Osteoblast (primary cell): ENCODE measurements around the gene MLLT11. TPM values are rescaled to one million over a fixed set of nuclear protein-coding genes. Genes with fewer than 3 reads are reported as not detected.

Experiments
- DNase-seq: peaks from one replicate; pipeline ENCODE4 v3.0.0; 2011; ENCODE audit warnings: low spot score, mixed read lengths; ENCODE audit not compliant: insufficient read length; ENCODE audit errors: missing footprints
- H2AFZ ChIP-seq: 2 replicates; pipeline ENCODE4 v1.6.0; 2011; ENCODE audit warnings: mild to moderate bottlenecking, low read length
- H3K27ac ChIP-seq: 2 replicates; pipeline ENCODE4 v1.5.1; 2011; ENCODE audit warnings: mild to moderate bottlenecking, low read depth, low read length, moderate library complexity
- H3K27me3 ChIP-seq: 2 replicates; pipeline ENCODE4 v1.6.0; 2012; ENCODE audit warnings: mild to moderate bottlenecking, control low read depth, inconsistent platforms, low read length, moderate library complexity; ENCODE audit not compliant: insufficient read depth
- H3K36me3 ChIP-seq: 2 replicates; pipeline ENCODE4 v1.5.1; 2011; ENCODE audit warnings: mild to moderate bottlenecking, low read length, control low read depth, moderate library complexity; ENCODE audit not compliant: insufficient read depth
- H3K4me1 ChIP-seq: 2 replicates; pipeline ENCODE4 v1.5.1; 2011; ENCODE audit warnings: mild to moderate bottlenecking, low read length, control low read depth, moderate library complexity; ENCODE audit not compliant: insufficient read depth
- H3K4me2 ChIP-seq: 2 replicates; pipeline ENCODE4 v1.6.0; 2011; ENCODE audit warnings: mild to moderate bottlenecking, low read length; ENCODE audit not compliant: insufficient read depth
- H3K4me3 ChIP-seq: fragments of 200-600 bp; sonication (generic); 3 replicates; pipeline ENCODE4 v1.5.1; 2012; ENCODE audit warnings: mild to moderate bottlenecking, low read length, inconsistent platforms; ENCODE audit not compliant: insufficient read depth
- H3K79me2 ChIP-seq: 2 replicates; pipeline ENCODE4 v1.6.0; 2012; ENCODE audit warnings: mild to moderate bottlenecking, low read length, control low read depth, inconsistent platforms; ENCODE audit not compliant: insufficient read depth
- H3K9me3 ChIP-seq: 2 replicates; pipeline ENCODE4 v1.5.1; 2011; ENCODE audit warnings: low read depth, low read length, control low read depth
- H4K20me1 ChIP-seq: 2 replicates; pipeline ENCODE4 v1.6.0; 2012; ENCODE audit warnings: mild to moderate bottlenecking, low read length, control low read depth; ENCODE audit not compliant: insufficient read depth
- CTCF ChIP-seq: IDR thresholded peaks from 2 replicates; pipeline ENCODE4 v1.5.1; 2011; ENCODE audit warnings: mild to moderate bottlenecking, low read depth, low read length, moderate library complexity; ENCODE audit errors: extremely low read depth
- small RNA-seq: library from RNA; depleted of rRNA; stranded (forward); fragments of <200 nt; gene quantifications from one replicate; pipeline ENCODE3, GENCODE V24; 2012
- total RNA-seq: library from RNA; depleted of rRNA; stranded (reverse); fragments of >200 nt; gene quantifications from 2 replicates; pipeline ENCODE4 v1.2.3, GENCODE V29; 2012

MLLT11 gene
- total RNA-seq, 1 donor = 1.4 TPM

DNA sequence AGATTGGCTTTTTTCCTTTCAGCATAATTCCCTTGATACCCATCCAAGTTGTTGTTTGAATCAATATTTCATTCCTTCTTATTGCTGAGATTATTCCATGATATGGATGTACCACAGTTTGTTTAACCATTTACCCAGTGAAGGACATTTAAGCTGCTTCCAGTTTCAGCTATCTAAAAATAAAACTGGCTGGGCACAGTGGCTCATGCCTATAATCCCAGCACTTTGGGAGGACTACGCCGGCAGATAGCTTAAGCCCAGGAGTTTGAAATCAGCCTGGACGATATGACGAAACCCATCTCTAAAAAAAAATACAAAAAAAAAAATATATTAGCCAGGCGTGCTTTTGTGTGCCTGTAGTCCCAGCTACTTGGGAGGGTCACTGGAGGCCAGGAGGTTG is 53.7 kb downstream of the MLLT11 start:
- no peaks in the 10 kb centered on the region for H3K36me3 ChIP-seq
- no peaks in the 10 kb centered on the region for H4K20me1 ChIP-seq
- H3K9me3 ChIP-seq = no peaks in the 10 kb centered on the region
- no peak overlapping the region for H3K4me3 ChIP-seq
- no peaks in the 10 kb centered on the region for H3K79me2 ChIP-seq
- H2AFZ ChIP-seq = no peak overlapping the region
- H3K27ac ChIP-seq = no peak overlapping the region
- TF ChIP-seq CTCF = no peak
- no peak for DNase-seq
- H3K4me2 ChIP-seq = no peak overlapping the region
- H3K27me3 ChIP-seq = no peaks in the 10 kb centered on the region
- H3K4me1 ChIP-seq = no peaks in the 10 kb centered on the region

Small RNA genes within 50 kb of the gene (small RNA-seq; reads per million reads assigned to genes)
- 0.60 reads per million for gene RNU6-884P

Other genes starting within 250 kb of the MLLT11 start
- 61.9 and 63.3 TPM in 2 replicates for gene ARNT, start 183.8 kb upstream of the MLLT11 start, total RNA-seq
- not detected in 2 replicates for gene CTXND2, start 173.3 kb upstream of the MLLT11 start, total RNA-seq
- gene SETDB1, start 134.0 kb upstream of the MLLT11 start, total RNA-seq = 38.0 and 42.3 TPM in 2 replicates
- gene CERS2, start 85.6 kb upstream of the MLLT11 start, total RNA-seq = 159 and 164 TPM in 2 replicates
- gene ANXA9, start 78.1 kb upstream of the MLLT11 start, total RNA-seq = under 0.01 TPM in 2 replicates
- 17.1 and 18.1 TPM in 2 replicates for gene MINDY1, start 53.5 kb upstream of the MLLT11 start, total RNA-seq
- gene PRUNE1, start 51.9 kb upstream of the MLLT11 start, total RNA-seq = 8.3 and 11.6 TPM in 2 replicates
- gene BNIPL, start 23.8 kb upstream of the MLLT11 start, total RNA-seq = under 0.01 and 1.2 TPM in 2 replicates
- gene C1orf56, start 12.6 kb upstream of the MLLT11 start, total RNA-seq = 4.4 and 5.4 TPM in 2 replicates
- gene CDC42SE1, start 775 bp upstream of the MLLT11 start, total RNA-seq = 44.8 and 49.6 TPM in 2 replicates
- 15.6 and 16.3 TPM in 2 replicates for gene GABPB2, start 10.4 kb downstream of the MLLT11 start, total RNA-seq
- gene SEMA6C, start 86.2 kb downstream of the MLLT11 start, total RNA-seq = 1.5 and 2.2 TPM in 2 replicates
- not detected in 2 replicates for gene TNFAIP8L2, start 96.3 kb downstream of the MLLT11 start, total RNA-seq
- 10.6 and 12.7 TPM in 2 replicates for gene LYSMD1, start 105.5 kb downstream of the MLLT11 start, total RNA-seq
- 25.3 and 26.8 TPM in 2 replicates for gene SCNM1, start 105.7 kb downstream of the MLLT11 start, total RNA-seq
- gene TMOD4, start 115.6 kb downstream of the MLLT11 start, total RNA-seq = 0.36 TPM in 1 of 2 replicates, not detected in the other
- gene VPS72, start 129.8 kb downstream of the MLLT11 start, total RNA-seq = 34.7 and 35.1 TPM in 2 replicates
- gene PIP5K1A, start 138.2 kb downstream of the MLLT11 start, total RNA-seq = 64.5 and 67.7 TPM in 2 replicates
- 140 and 150 TPM in 2 replicates for gene PSMD4, start 194.3 kb downstream of the MLLT11 start, total RNA-seq
- 15.9 and 16.5 TPM in 2 replicates for gene ZNF687, start 221.9 kb downstream of the MLLT11 start, total RNA-seq